ENCODE measurements around the gene OR2A42.
"Not testable (repeated sequence)": the region's sequence is repeated elsewhere in the genome, so short reads cannot be mapped to it uniquely, and the experiment has no call there.

DNA sequence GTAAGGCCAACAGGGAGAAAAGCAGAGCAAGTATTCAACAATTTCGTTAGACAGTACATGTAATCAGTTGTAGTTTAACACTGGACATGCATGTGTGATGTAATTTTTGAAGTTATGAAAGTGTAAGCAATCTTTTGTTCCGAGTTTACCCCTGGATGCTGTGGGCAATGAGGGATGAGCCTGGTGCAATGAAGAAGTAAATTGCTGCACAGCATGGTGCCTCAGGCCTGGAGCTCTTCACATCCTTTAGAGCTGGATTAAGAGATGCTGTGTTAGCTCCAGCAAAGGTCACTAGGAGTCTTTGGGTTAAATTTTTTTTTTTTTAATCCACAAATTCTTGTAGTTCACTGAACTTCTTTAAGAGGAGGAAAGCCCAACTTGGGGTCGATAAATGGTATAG, 36.3 kb downstream of the OR2A42 start:
- TF ChIP-seq, protein P1, sequence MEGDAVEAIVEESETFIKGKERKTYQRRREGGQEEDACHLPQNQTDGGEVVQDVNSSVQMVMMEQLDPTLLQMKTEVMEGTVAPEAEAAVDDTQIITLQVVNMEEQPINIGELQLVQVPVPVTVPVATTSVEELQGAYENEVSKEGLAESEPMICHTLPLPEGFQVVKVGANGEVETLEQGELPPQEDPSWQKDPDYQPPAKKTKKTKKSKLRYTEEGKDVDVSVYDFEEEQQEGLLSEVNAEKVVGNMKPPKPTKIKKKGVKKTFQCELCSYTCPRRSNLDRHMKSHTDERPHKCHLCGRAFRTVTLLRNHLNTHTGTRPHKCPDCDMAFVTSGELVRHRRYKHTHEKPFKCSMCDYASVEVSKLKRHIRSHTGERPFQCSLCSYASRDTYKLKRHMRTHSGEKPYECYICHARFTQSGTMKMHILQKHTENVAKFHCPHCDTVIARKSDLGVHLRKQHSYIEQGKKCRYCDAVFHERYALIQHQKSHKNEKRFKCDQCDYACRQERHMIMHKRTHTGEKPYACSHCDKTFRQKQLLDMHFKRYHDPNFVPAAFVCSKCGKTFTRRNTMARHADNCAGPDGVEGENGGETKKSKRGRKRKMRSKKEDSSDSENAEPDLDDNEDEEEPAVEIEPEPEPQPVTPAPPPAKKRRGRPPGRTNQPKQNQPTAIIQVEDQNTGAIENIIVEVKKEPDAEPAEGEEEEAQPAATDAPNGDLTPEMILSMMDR (IDR thresholded peaks at IDR 0.05), result not testable (repeated sequence)
- TF ChIP-seq POLR2A, EP300 (IDR thresholded peaks at IDR 0.05): not testable (repeated sequence)

Data from ovary (tissue), 3 donors.